HEK293 (cell line): ENCODE data around the gene KCNV2.

ENCODE experiments used
- CTCF ChIA-PET: fragments of 350-600 bp; formaldehyde crosslinking; extraction: SDS; loops from one replicate; lab custom pipeline; 2021; ENCODE audit warnings: antibody characterized with exemption; lab: Yijun Ruan, JAX
- POLR2A ChIA-PET: fragments of 300-600 bp; formaldehyde crosslinking; extraction: SDS; loops from one replicate; lab custom pipeline; 2020; ENCODE audit warnings: antibody characterized with exemption, inconsistent platforms; lab: Yijun Ruan, JAX
- H3K27ac ChIP-seq: fragments of 200-500 bp; sonication (Bioruptor generic); 2 replicates; pipeline ENCODE4 v1.5.1; 2014; ENCODE audit warnings: low read depth, low read length, control low read depth, inconsistent platforms; ENCODE audit errors: extremely low read depth
- H3K36me3 ChIP-seq, 2 experiments: fragments of 200-500 bp in 1 of 2; sonication (Bioruptor generic) in 1 of 2; 1 replicate in 1 of 2; 2 replicates in 1 of 2; pipeline ENCODE4 v1.5.1; 2014 to 2017; ENCODE audit warnings: inconsistent platforms in 2 of 2, low read length in 2 of 2; ENCODE audit not compliant: control insufficient read depth in 2 of 2, insufficient read depth in 1 of 2
- H3K4me1 ChIP-seq: fragments of 200-500 bp; sonication (Bioruptor generic); 2 replicates; pipeline ENCODE4 v1.5.1; 2014; ENCODE audit warnings: mild to moderate bottlenecking, low read length, inconsistent platforms; ENCODE audit not compliant: control insufficient read depth, insufficient read depth
- H3K4me3 ChIP-seq: 2 replicates; pipeline ENCODE4 v1.5.1; 2011; ENCODE audit warnings: low read depth, mild to moderate bottlenecking, control low read depth, low read length, moderate library complexity
- H3K9me3 ChIP-seq: fragments of 200-500 bp; sonication (Bioruptor generic); 2 replicates; pipeline ENCODE4 v1.5.1; 2014; ENCODE audit warnings: low read depth, low read length, inconsistent platforms; ENCODE audit not compliant: control insufficient read depth, insufficient read depth
- GLI4 ChIP-seq: fragments of 450-650 bp; formaldehyde crosslinking; IDR thresholded peaks from 2 replicates; pipeline ENCODE4 v1.5.1; 2016; ENCODE audit warnings: missing biosample characterization, missing genetic modification characterization
- HIC1 ChIP-seq: fragments of 450-650 bp; formaldehyde crosslinking; IDR thresholded peaks from 2 replicates; pipeline ENCODE4 v1.5.1; 2016; ENCODE audit warnings: missing biosample characterization, missing genetic modification characterization
- SALL2 ChIP-seq: fragments of 450-650 bp; formaldehyde crosslinking; IDR thresholded peaks from 2 replicates; pipeline ENCODE4 v1.5.0; 2017; ENCODE audit warnings: missing biosample characterization, mild to moderate bottlenecking, missing genetic modification characterization, borderline replicate concordance
- TRIM28 ChIP-seq: IDR thresholded peaks from 2 replicates; pipeline ENCODE4 v1.6.1; 2011; ENCODE audit warnings: low read length, control low read depth, borderline replicate concordance
- YY1 ChIP-seq: fragments of 450-650 bp; formaldehyde crosslinking; IDR thresholded peaks from 2 replicates; pipeline ENCODE4 v1.5.1; 2018; ENCODE audit warnings: missing biosample characterization, missing genetic modification characterization
- ZNF214 ChIP-seq: fragments of 450-650 bp; formaldehyde crosslinking; IDR thresholded peaks from 2 replicates; pipeline ENCODE4 v1.5.1; 2017; ENCODE audit warnings: missing biosample characterization, mild to moderate bottlenecking, missing genetic modification characterization, borderline replicate concordance
- ZNF223 ChIP-seq: fragments of 450-650 bp; formaldehyde crosslinking; IDR thresholded peaks from 2 replicates; pipeline ENCODE4 v1.5.1; 2016; ENCODE audit warnings: missing biosample characterization, missing genetic modification characterization
- ZNF274 ChIP-seq, 2 experiments: fragments of 200-500 bp in 1 of 2; fragments of 450-650 bp in 1 of 2; sonication (Bioruptor generic) in 1 of 2; formaldehyde crosslinking in 1 of 2; IDR thresholded peaks; 2 replicates each; pipeline versions ENCODE4 v1.5.1 to v1.6.1; 2014 to 2016; ENCODE audit warnings: borderline replicate concordance in 1 of 2, inconsistent platforms in 1 of 2, low read length in 1 of 2, missing biosample characterization in 1 of 2, missing genetic modification characterization in 1 of 2
- ZNF280D ChIP-seq: fragments of 450-650 bp; formaldehyde crosslinking; IDR thresholded peaks from 2 replicates; pipeline ENCODE4 v1.5.1; 2016; ENCODE audit warnings: missing biosample characterization, missing genetic modification characterization
- ZNF335 ChIP-seq: fragments of 450-650 bp; formaldehyde crosslinking; conservative IDR thresholded peaks from 2 replicates; pipeline ENCODE4 v1.5.1; 2016; ENCODE audit warnings: missing biosample characterization, missing genetic modification characterization
- ZNF350 ChIP-seq: fragments of 450-650 bp; formaldehyde crosslinking; IDR thresholded peaks from 2 replicates; pipeline ENCODE4 v1.5.0; 2017; ENCODE audit warnings: missing biosample characterization, mild to moderate bottlenecking, missing genetic modification characterization
- ZNF37A ChIP-seq: fragments of 450-650 bp; IDR thresholded peaks from 2 replicates; pipeline ENCODE4 v1.5.1; 2018; ENCODE audit warnings: missing biosample characterization, missing genetic modification characterization
- ZNF391 ChIP-seq: fragments of 450-650 bp; formaldehyde crosslinking; IDR thresholded peaks from 2 replicates; pipeline ENCODE4 v1.5.1; 2016; ENCODE audit warnings: low read depth, missing biosample characterization, missing genetic modification characterization, borderline replicate concordance
- ZNF398 ChIP-seq: fragments of 450-650 bp; formaldehyde crosslinking; IDR thresholded peaks from 2 replicates; pipeline ENCODE4 v1.5.1; 2017; ENCODE audit warnings: missing biosample characterization, missing genetic modification characterization
- ZNF449 ChIP-seq: fragments of 450-650 bp; formaldehyde crosslinking; IDR thresholded peaks from 2 replicates; pipeline ENCODE4 v1.5.1; 2017; ENCODE audit warnings: missing biosample characterization, mild to moderate bottlenecking, missing genetic modification characterization, moderate library complexity
- ZNF514 ChIP-seq: fragments of 450-650 bp; formaldehyde crosslinking; IDR thresholded peaks from 2 replicates; pipeline ENCODE4 v1.5.1; 2016; ENCODE audit warnings: missing biosample characterization, missing genetic modification characterization
- ZNF521 ChIP-seq: fragments of 450-650 bp; formaldehyde crosslinking; IDR thresholded peaks from 2 replicates; pipeline ENCODE4 v1.5.1; 2017; ENCODE audit warnings: missing biosample characterization, mild to moderate bottlenecking, missing genetic modification characterization
- ZNF548 ChIP-seq: fragments of 450-650 bp; formaldehyde crosslinking; IDR thresholded peaks from 2 replicates; pipeline ENCODE4 v1.5.1; 2016; ENCODE audit warnings: missing biosample characterization, missing genetic modification characterization
- ZNF560 ChIP-seq: fragments of 450-650 bp; formaldehyde crosslinking; IDR thresholded peaks from 2 replicates; pipeline ENCODE4 v1.5.1; 2017; ENCODE audit warnings: missing biosample characterization, missing genetic modification characterization, borderline replicate concordance
- ZNF664 ChIP-seq: fragments of 450-650 bp; formaldehyde crosslinking; IDR thresholded peaks from 2 replicates; pipeline ENCODE4 v1.5.1; 2016; ENCODE audit warnings: missing biosample characterization, missing genetic modification characterization
- ZNF843 ChIP-seq: fragments of 450-650 bp; formaldehyde crosslinking; IDR thresholded peaks from 2 replicates; pipeline ENCODE4 v1.5.1; 2016; ENCODE audit warnings: missing biosample characterization, missing genetic modification characterization
- ZSCAN5A ChIP-seq: fragments of 450-650 bp; formaldehyde crosslinking; IDR thresholded peaks from 2 replicates; pipeline ENCODE4 v1.5.1; 2016; ENCODE audit warnings: missing biosample characterization, missing genetic modification characterization

Gene KCNV2

GRCh38 chr9:2749485-2749884, 32.2 kb downstream of the KCNV2 start (continued):
- TF ChIP-seq SALL2 (tag by site-specific recombination) (no peak), ZNF223 (no peak), YY1 (no peak), ZNF335 (tag by site-specific recombination) (no peak), ZNF391 (tag by site-specific recombination) (no peak), ZNF560 (tag by site-specific recombination) (no peak), ZNF521 (tag by site-specific recombination) (no peak), ZNF548 (tag by site-specific recombination) (no peak), ZNF274 (IDR thresholded peaks at IDR 0.05; ENCODE audit: low read length) (no peak), ZNF274 (tag by site-specific recombination; IDR thresholded peaks at IDR 0.05; ENCODE audit: borderline replicate concordance) (no peak), ZNF214 (tag by site-specific recombination) (no peak), TRIM28 (peak; percentile 55; the same call in 1 of the 2 replicates), ZNF398 (tag by site-specific recombination) (no peak)

GRCh38 chr9:2755285-2755684, 38.0 kb downstream of the KCNV2 start:
- Histone ChIP-seq H3K9me3 (no peaks in the 10 kb centered on the region), H3K4me1 (no peaks in the 10 kb centered on the region), H3K4me3 (no peak overlapping the region), H3K36me3 (no peaks in the 10 kb centered on the region), H3K27ac (no peak overlapping the region)
- ChIA-PET POLR2A (no interaction called here), CTCF (interaction anchor here (0.6 to 1.3 kb wide), 2 partner anchors 27 to 265 kb away, joined by 4 to 5 read pairs; no protein-coding TSS in a partner anchor)
- TF ChIP-seq ZNF664 (tag by site-specific recombination) = no peak
- 0 out of 2 replicates have a peak, but pooled peaks have one; percentile 11 for TF ChIP-seq TRIM28

GRCh38 chr9:2758162-2758897, 41.0 kb downstream of the KCNV2 start:
- Histone ChIP-seq H3K36me3 (no peaks in the 10 kb centered on the region), H3K4me1 (no peaks in the 10 kb centered on the region), H3K9me3 (no peaks in the 10 kb centered on the region), H3K4me3 (no peak overlapping the region), H3K27ac (no peak overlapping the region)
- CTCF ChIA-PET = interaction anchor here (1.2 kb wide), 1 partner anchor 30 kb away, joined by 5 read pairs; no protein-coding TSS in a partner anchor
- POLR2A ChIA-PET = no interaction called here
- TF ChIP-seq GLI4 (no peak), ZNF280D (tag by site-specific recombination) (no peak), HIC1 (no peak), ZNF37A (tag by site-specific recombination) (no peak), ZNF350 (tag by site-specific recombination) (no peak), ZNF449 (tag by site-specific recombination) (no peak), ZNF514 (no peak), ZSCAN5A (no peak), ZNF843 (no peak)
